ENCODE measurements around the gene LY6G6C. TPM values are rescaled to one million over a fixed set of nuclear protein-coding genes. Genes with fewer than 3 reads are reported as not detected.

Gene LY6G6C
- total and polyA plus RNA-seq, 2 of the 13 experiments (the other 11 are each of a cell fraction or from before 2014, with no cell fraction given) = 0.15 TPM; not detected in 1

GRCh38 chr6:31736021-31736767 is 14.6 kb upstream of the LY6G6C start, which contains the start of gene CLIC1 (continued):
- TF ChIP-seq HNRNPK (IDR thresholded peaks at IDR 0.05; ENCODE audit: low read depth, low read length, poor library complexity, severe bottlenecking) (no peak), ZBTB43 (CRISPR knock-in tag; conservative IDR thresholded peaks at IDR 0.05) (no peak), ZNF83 (CRISPR knock-in tag; IDR thresholded peaks at IDR 0.05; ENCODE audit: borderline replicate concordance) (no peak), ZNF326 (CRISPR knock-in tag; IDR thresholded peaks at IDR 0.05; ENCODE audit: borderline replicate concordance) (no peak), NFKB2 (CRISPR knock-in tag; IDR thresholded peaks at IDR 0.05; ENCODE audit: borderline replicate concordance) (peak; percentile 84; the same call in 1 of the 2 replicates), REST (IDR thresholded peaks at IDR 0.05; ENCODE audit: borderline replicate concordance in 1 of 2, low read depth in 1 of 2, low read length in 2 of 2) (0 out of 4 replicates have a peak, but pooled peaks of 1 of the 2 experiments have one; percentile 17), ZNF770 (CRISPR knock-in tag; IDR thresholded peaks at IDR 0.05) (no peak), ZNF784 (CRISPR knock-in tag; IDR thresholded peaks at IDR 0.05; ENCODE audit: borderline replicate concordance) (no peak), SP4 (CRISPR knock-in tag; IDR thresholded peaks at IDR 0.05) (peak; percentile 81), LRRFIP1 (CRISPR knock-in tag; conservative IDR thresholded peaks at IDR 0.05) (no peak), ZNF512 (CRISPR knock-in tag; IDR thresholded peaks at IDR 0.05) (no peak), ZNF543 (CRISPR knock-in tag; IDR thresholded peaks at IDR 0.05) (0 out of 2 replicates have a peak, but pooled peaks have one; percentile 65), XBP1 (CRISPR knock-in tag; IDR thresholded peaks at IDR 0.05) (no peak)

All from HepG2 (cell line).